Lower leg skin (tissue), 4 donors: ENCODE data around the gene CALU. TPM values are rescaled to one million over a fixed set of nuclear protein-coding genes. Genes with fewer than 3 reads are reported as not detected.

Source experiments
- DNase-seq, 2 donors: peaks; one replicate each; pipeline ENCODE4 v3.0.0-alpha.2; 2019; ENCODE audit warnings: low spot score in 2 of 2
- H3K4me3 ChIP-seq: fragments of 200-600 bp; sonication (generic); 2 replicates; pipeline ENCODE4 v1.5.1; 2017; ENCODE audit warnings: mild to moderate bottlenecking, low read depth; ENCODE audit not compliant: poor library complexity, severe bottlenecking
- CTCF ChIP-seq, 3 donors: fragments of 450-650 bp; IDR thresholded peaks; one replicate each; pipeline ENCODE4 v1.5.1; 2016; ENCODE audit warnings: antibody characterized with exemption in 3 of 3, mild to moderate bottlenecking in 3 of 3, moderate library complexity in 2 of 3
- POLR2A ChIP-seq, 2 donors: fragments of 450-650 bp; IDR thresholded peaks; one replicate each; pipeline ENCODE4 v1.6.1; 2016 to 2017; ENCODE audit warnings: antibody characterized with exemption in 2 of 2, mild to moderate bottlenecking in 1 of 2, moderate library complexity in 1 of 2
- WGBS, 2 donors: methylation state at CpG; one replicate each; pipeline ENCODE4 v1.1.5; 2018; 5-methylcytosine and 5-hydroxymethylcytosine counted together
- intact Hi-C: fragments of 100-400 bp; cut with DNase I; formaldehyde crosslinking; loops from one replicate; pipeline ENCODE4 v1.15.0; 2023; ENCODE audit warnings: low total_unique reads
- total RNA-seq, 4 donors: library from RNA; depleted of rRNA; stranded (reverse); fragments of >200 nt; gene quantifications; one replicate each; pipeline ENCODE4 v1.1.0, GENCODE V29; 2016

The CALU gene
- total RNA-seq, 4 donors from 2014 or later, result 22.7 to 53.8 (median 30.8) TPM

GRCh38 chr7:128732521-128733277 is 6.5 kb upstream of the CALU start:
- 62 to 63% methylated on average over 2 of the region's 2 CpGs for WGBS, 2 donors
- no peak for TF ChIP-seq CTCF (IDR thresholded peaks at IDR 0.05)
- no peak for TF ChIP-seq POLR2A (IDR thresholded peaks at IDR 0.05)
- no peak for DNase-seq
- intact Hi-C loops, result no loop called here
- no peak overlapping the region for H3K4me3 ChIP-seq

GRCh38 chr7:128733278-128733645 is 5.9 kb upstream of the CALU start:
- no peak for TF ChIP-seq CTCF (IDR thresholded peaks at IDR 0.05)
- no peak for TF ChIP-seq POLR2A (IDR thresholded peaks at IDR 0.05)
- no peak for DNase-seq
- H3K4me3 ChIP-seq, result no peak overlapping the region
- intact Hi-C loops, result no loop called here
- WGBS, 2 donors, result 75 to 87% methylated on average over 2 of the region's 2 CpGs

GRCh38 chr7:128734890-128735289 is 4.3 kb upstream of the CALU start:
- WGBS, 2 donors, result 91 to 100% methylated on average over 1 of the region's 1 CpG
- TF ChIP-seq POLR2A (IDR thresholded peaks at IDR 0.05) (no peak), CTCF (IDR thresholded peaks at IDR 0.05) (no peak)
- no peak for DNase-seq
- intact Hi-C loops, result no loop called here
- no peak overlapping the region for H3K4me3 ChIP-seq

- intact Hi-C loops, result no loop called here
- TF ChIP-seq CTCF (IDR thresholded peaks at IDR 0.05), result no peak
- TF ChIP-seq POLR2A (IDR thresholded peaks at IDR 0.05), result no peak
- no peak for DNase-seq
- H3K4me3 ChIP-seq, result no peak overlapping the region
- 85 to 88% methylated on average over 5 of the region's 5 CpGs for WGBS, 2 donors
Measured at GRCh38 chr7:128735436-128735835, 3.7 kb upstream of the CALU start.

GRCh38 chr7:128737441-128737840 is 1.7 kb upstream of the CALU start:
- H3K4me3 ChIP-seq, result no peak overlapping the region
- TF ChIP-seq CTCF (IDR thresholded peaks at IDR 0.05), result no peak
- no peak for TF ChIP-seq POLR2A (IDR thresholded peaks at IDR 0.05)
- DNase-seq, result no peak
- WGBS, 2 donors, result 93 to 99% methylated on average over 4 of the region's 4 CpGs
- intact Hi-C loops, result no loop called here

GRCh38 chr7:128737867-128738385 is 1.2 kb upstream of the CALU start:
- 18 to 22% methylated on average over 1 of the region's 1 CpG for WGBS, 2 donors
- no peak for DNase-seq
- intact Hi-C loops, result no loop called here
- no peak for TF ChIP-seq POLR2A (IDR thresholded peaks at IDR 0.05)
- no peak for TF ChIP-seq CTCF (IDR thresholded peaks at IDR 0.05)
- no peak overlapping the region for H3K4me3 ChIP-seq
